ENCODE results near the gene TSPAN11.

GRCh38 chr12:30959778-30960177 lies 33.2 kb downstream of the TSPAN11 start:
- TF ChIP-seq CTCF (IDR thresholded peaks at IDR 0.05) (no peak), REST (IDR thresholded peaks at IDR 0.05; ENCODE audit: insufficient read depth in 1 of 2, low read depth in 2 of 2, low read length in 1 of 2) (no peak)
